Glomerular endothelial cell (primary cell): ENCODE data around the gene DIP2C. TPM values are rescaled to one million over a fixed set of nuclear protein-coding genes. Genes with fewer than 3 reads are reported as not detected.
A peak's percentile ranks its signal among the peaks of the same experiment; 100 is the strongest.
"Not testable (repeated sequence)": the region's sequence is repeated elsewhere in the genome, so short reads cannot be mapped to it uniquely, and the experiment has no call there.

Experiments
- DNase-seq: peaks from one replicate; pipeline ENCODE4 v3.0.0-alpha.2; 2011; ENCODE audit warnings: low read depth, low spot score; ENCODE audit errors: extremely low read depth
- total RNA-seq: library from RNA; depleted of rRNA; stranded (reverse); fragments of >200 nt; gene quantifications from 2 replicates; pipeline ENCODE4 v1.2.3, GENCODE V29; 2015

The DIP2C gene
- total RNA-seq, 1 donor from 2014 or later = 16.5 TPM

GRCh38 chr10:326350-326749 lies 363.1 kb downstream of the DIP2C start:
- DNase-seq = no peak

GRCh38 chr10:325282-325681 lies 364.2 kb downstream of the DIP2C start:
- DNase-seq = no peak

GRCh38 chr10:324593-324992 lies 364.9 kb downstream of the DIP2C start:
- DNase-seq = no peak

- peak; percentile 48 for DNase-seq
Observed at GRCh38 chr10:323651-324293, 365.7 kb downstream of the DIP2C start.

- DNase-seq = not testable (repeated sequence)
Observed at GRCh38 chr10:323046-323445, 366.4 kb downstream of the DIP2C start.

GRCh38 chr10:320771-321170 lies 368.7 kb downstream of the DIP2C start:
- DNase-seq = no peak

GRCh38 chr10:317926-318325 lies 371.5 kb downstream of the DIP2C start:
- no peak for DNase-seq

GRCh38 chr10:317271-317769 lies 372.1 kb downstream of the DIP2C start:
- no peak for DNase-seq

GRCh38 chr10:316390-316789 lies 373.1 kb downstream of the DIP2C start:
- DNase-seq = no peak

GRCh38 chr10:314871-315270 lies 374.6 kb downstream of the DIP2C start:
- DNase-seq = no peak

GRCh38 chr10:314381-314780 lies 375.1 kb downstream of the DIP2C start:
- no peak for DNase-seq

- DNase-seq = no peak
Observed at GRCh38 chr10:311901-312665, 377.4 kb downstream of the DIP2C start.

- no peak for DNase-seq
Observed at GRCh38 chr10:310976-311639, 378.4 kb downstream of the DIP2C start.

GRCh38 chr10:310371-310770 lies 379.1 kb downstream of the DIP2C start:
- no peak for DNase-seq

GRCh38 chr10:308572-309085 lies 380.8 kb downstream of the DIP2C start:
- no peak for DNase-seq

GRCh38 chr10:308101-308500 lies 381.4 kb downstream of the DIP2C start:
- DNase-seq = no peak

GRCh38 chr10:307659-308058 lies 381.8 kb downstream of the DIP2C start:
- no peak for DNase-seq

- no peak for DNase-seq
Observed at GRCh38 chr10:306675-307185, 382.7 kb downstream of the DIP2C start.

- DNase-seq = no peak
Observed at GRCh38 chr10:306007-306674, 383.3 kb downstream of the DIP2C start.

- DNase-seq = no peak
Observed at GRCh38 chr10:305034-305433, 384.4 kb downstream of the DIP2C start.

- no peak for DNase-seq
Observed at GRCh38 chr10:301536-301935, 387.9 kb downstream of the DIP2C start.
